ENCODE measurements around the gene SLC36A1. TPM values are rescaled to one million over a fixed set of nuclear protein-coding genes. Genes with fewer than 3 reads are reported as not detected.
A peak's percentile ranks its signal among the peaks of the same experiment; 100 is the strongest.

SLC36A1 gene
- total RNA-seq, 1 donor from 2014 or later: 49.7 TPM

DNA sequence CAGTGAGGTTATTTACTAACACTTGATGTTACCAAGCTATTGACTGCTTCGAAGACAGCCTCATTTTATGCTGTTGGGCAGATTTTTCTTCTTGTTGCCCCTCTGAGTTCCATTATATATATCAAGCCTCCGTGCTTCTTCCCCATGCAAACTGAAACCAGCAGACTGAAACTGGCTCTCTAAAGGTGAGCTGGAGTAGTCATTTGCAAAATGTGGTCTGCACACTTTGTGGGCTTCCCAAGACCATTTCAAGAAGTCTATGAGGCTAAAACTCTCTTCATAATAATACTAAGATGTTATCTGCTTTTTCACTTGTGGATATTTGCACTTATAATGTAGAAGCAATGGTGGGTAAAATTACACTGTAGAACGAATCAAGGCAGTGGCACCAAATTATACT, 13.9 kb downstream of the SLC36A1 start:
- Mint-ChIP-seq H3K4me1 (ENCODE audit: low read depth) (peaks cover 24% of the 10 kb centered on the region), H3K9me3 (ENCODE audit: low read depth) (no peaks in the 10 kb centered on the region), H3K36me3 (ENCODE audit: low read depth) (peaks cover 31% of the 10 kb centered on the region), H3K27me3 (ENCODE audit: low read depth) (no peaks in the 10 kb centered on the region), H3K27ac (ENCODE audit: unreplicated experiment) (no peak overlapping the region), H3K4me3 (ENCODE audit: unreplicated experiment) (no peak overlapping the region)
- no peak for TF ChIP-seq CTCF (IDR thresholded peaks at IDR 0.05)
- DNase-seq (ENCODE audit: low spot score): no peak

- Mint-ChIP-seq H3K27me3 (ENCODE audit: low read depth) (no peaks in the 10 kb centered on the region), H3K36me3 (ENCODE audit: low read depth) (peaks cover 39% of the 10 kb centered on the region), H3K4me3 (ENCODE audit: unreplicated experiment) (no peak overlapping the region), H3K27ac (ENCODE audit: unreplicated experiment) (no peak overlapping the region), H3K9me3 (ENCODE audit: low read depth) (no peaks in the 10 kb centered on the region), H3K4me1 (ENCODE audit: low read depth) (peaks cover 12% of the 10 kb centered on the region)
- TF ChIP-seq CTCF (IDR thresholded peaks at IDR 0.05): peak; percentile 69
- DNase-seq (ENCODE audit: low spot score): no peak
These were observed 16.0 kb downstream of the SLC36A1 start for GRCh38 chr5:151463137-151464029.

GRCh38 chr5:151464101-151464500, 16.7 kb downstream of the SLC36A1 start:
- H3K36me3 Mint-ChIP-seq (ENCODE audit: low read depth): peaks cover 39% of the 10 kb centered on the region
- no peaks in the 10 kb centered on the region for H3K27me3 Mint-ChIP-seq (ENCODE audit: low read depth)
- H3K4me1 Mint-ChIP-seq (ENCODE audit: low read depth): peaks cover 16% of the 10 kb centered on the region
- H3K27ac Mint-ChIP-seq (ENCODE audit: unreplicated experiment): no peak overlapping the region
- no peak overlapping the region for H3K4me3 Mint-ChIP-seq (ENCODE audit: unreplicated experiment)
- no peaks in the 10 kb centered on the region for H3K9me3 Mint-ChIP-seq (ENCODE audit: low read depth)
- DNase-seq (ENCODE audit: low spot score): no peak
- no peak for TF ChIP-seq CTCF (IDR thresholded peaks at IDR 0.05)

DNA sequence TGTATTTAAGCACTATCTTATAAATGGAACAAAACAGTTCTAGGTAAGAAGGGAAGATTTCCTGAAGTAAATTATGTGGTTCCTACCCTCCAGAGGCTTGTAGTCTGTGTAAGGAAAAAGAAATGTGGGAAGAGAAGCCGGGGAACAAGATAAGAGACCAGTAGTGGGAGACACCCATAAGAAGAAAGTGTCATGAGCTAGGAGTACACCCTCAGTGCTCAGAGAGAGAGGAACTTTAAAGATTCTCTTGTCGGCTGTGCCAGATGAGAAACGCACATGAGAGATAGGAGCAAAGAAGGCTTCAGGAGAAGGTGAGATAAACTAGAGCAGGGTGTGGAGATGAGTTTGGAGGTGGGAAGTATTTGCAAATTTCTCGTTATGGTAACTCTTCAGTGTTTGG, 18.1 kb downstream of the SLC36A1 start:
- no peaks in the 10 kb centered on the region for H3K9me3 Mint-ChIP-seq (ENCODE audit: low read depth)
- no peak for DNase-seq (ENCODE audit: low spot score)
- H3K4me1 Mint-ChIP-seq (ENCODE audit: low read depth): peaks cover 8% of the 10 kb centered on the region
- peaks cover 37% of the 10 kb centered on the region for H3K36me3 Mint-ChIP-seq (ENCODE audit: low read depth)
- TF ChIP-seq CTCF (IDR thresholded peaks at IDR 0.05): no peak
- no peak overlapping the region for H3K4me3 Mint-ChIP-seq (ENCODE audit: unreplicated experiment)
- peak overlapping the region; percentile 9 for H3K27ac Mint-ChIP-seq (ENCODE audit: unreplicated experiment)
- H3K27me3 Mint-ChIP-seq (ENCODE audit: low read depth): no peaks in the 10 kb centered on the region

GRCh38 chr5:151467576-151467975, 20.2 kb downstream of the SLC36A1 start:
- Mint-ChIP-seq H3K4me1 (ENCODE audit: low read depth) (peaks cover 7% of the 10 kb centered on the region), H3K36me3 (ENCODE audit: low read depth) (peaks cover 36% of the 10 kb centered on the region), H3K27me3 (ENCODE audit: low read depth) (no peaks in the 10 kb centered on the region), H3K27ac (ENCODE audit: unreplicated experiment) (no peak overlapping the region), H3K4me3 (ENCODE audit: unreplicated experiment) (no peak overlapping the region), H3K9me3 (ENCODE audit: low read depth) (no peaks in the 10 kb centered on the region)
- TF ChIP-seq CTCF (IDR thresholded peaks at IDR 0.05): no peak
- DNase-seq (ENCODE audit: low spot score): no peak
